ENCODE data around the gene GALNT10.

Gene GALNT10

GRCh38 chr5:154218786-154219185 is 28.3 kb downstream of the GALNT10 start:
- Histone ChIP-seq H3K4me3 (ENCODE audit: low read depth, low read length) (no peak overlapping the region), H3K4me1 (ENCODE audit: control insufficient read depth in 1 of 2, insufficient read depth in 2 of 2, low read length in 2 of 2) (peaks cover 22 to 28% of the 10 kb centered on the region in 2 experiments), H4K8ac (ENCODE audit: low read depth, low read length) (peak overlapping the region; percentile 67), H3K23ac (ENCODE audit: low read length) (no peak overlapping the region), H3K27ac (ENCODE audit: low read depth, low read length) (peak overlapping the region; percentile 100), H3K9ac (ENCODE audit: low read length) (no peak overlapping the region), H2BK5ac (ENCODE audit: low read depth, low read length, poor library complexity) (peak overlapping the region; percentile 91), H3K36me3 (ENCODE audit: control insufficient read depth in 1 of 2, insufficient read depth in 2 of 2, low read length in 2 of 2) (peaks cover 11% of the 10 kb centered on the region in 2 experiments), H2AFZ (ENCODE audit: insufficient read depth, low read length, poor library complexity) (peak overlapping the region; percentile 1), H3K4me2 (ENCODE audit: low read length) (no peak overlapping the region), H2BK12ac (ENCODE audit: low read length) (peak overlapping the region; percentile 78), H3K27me3 (ENCODE audit: insufficient read depth, low read length) (no peaks in the 10 kb centered on the region), H3K79me2 (ENCODE audit: control insufficient read depth, insufficient read depth, low read length, poor library complexity) (peaks cover 7% of the 10 kb centered on the region), H3K4ac (ENCODE audit: low read depth, low read length) (peak overlapping the region; percentile 32), H4K91ac (ENCODE audit: low read depth, low read length) (peak overlapping the region; percentile 95), H2BK120ac (ENCODE audit: insufficient read depth, low read length, poor library complexity) (peak overlapping the region; percentile 70), H4K12ac (ENCODE audit: low read depth, low read length) (peak overlapping the region; percentile 50), H2AK5ac (ENCODE audit: low read length) (peak overlapping the region; percentile 99), H3K14ac (ENCODE audit: low read length) (peak overlapping the region; percentile 61), H3K9me3 (ENCODE audit: insufficient read depth, low read depth, low read length) (no peaks in the 10 kb centered on the region), H3K79me1 (ENCODE audit: low read length) (peaks cover 41% of the 10 kb centered on the region), H3K18ac (ENCODE audit: low read length) (peak overlapping the region; percentile 94)
- DNase-seq = no peak
- no CpG with 5 or more reads among the region's 8 CpGs for WGBS (ENCODE audit: extremely low coverage, insufficient coverage, insufficient read length)

- Histone ChIP-seq H2BK12ac (ENCODE audit: low read length) (peak overlapping the region; percentile 46), H3K79me2 (ENCODE audit: control insufficient read depth, insufficient read depth, low read length, poor library complexity) (peaks cover 7% of the 10 kb centered on the region), H3K9me3 (ENCODE audit: insufficient read depth, low read depth, low read length) (no peaks in the 10 kb centered on the region), H3K36me3 (ENCODE audit: control insufficient read depth in 1 of 2, insufficient read depth in 2 of 2, low read length in 2 of 2) (peaks cover 11% of the 10 kb centered on the region in 2 experiments), H4K91ac (ENCODE audit: low read depth, low read length) (peak overlapping the region; percentile 99), H2AK5ac (ENCODE audit: low read length) (no peak overlapping the region), H3K14ac (ENCODE audit: low read length) (peak overlapping the region; percentile 87), H4K12ac (ENCODE audit: low read depth, low read length) (no peak overlapping the region), H4K8ac (ENCODE audit: low read depth, low read length) (no peak overlapping the region), H3K27me3 (ENCODE audit: insufficient read depth, low read length) (no peaks in the 10 kb centered on the region), H3K4me1 (ENCODE audit: control insufficient read depth in 1 of 2, insufficient read depth in 2 of 2, low read length in 2 of 2) (peaks cover 22 to 27% of the 10 kb centered on the region in 2 experiments), H3K27ac (ENCODE audit: low read depth, low read length) (peak overlapping the region; percentile 100), H2BK120ac (ENCODE audit: insufficient read depth, low read length, poor library complexity) (peak overlapping the region; percentile 98), H3K4me2 (ENCODE audit: low read length) (peak overlapping the region; percentile 27), H3K4ac (ENCODE audit: low read depth, low read length) (no peak overlapping the region), H3K4me3 (ENCODE audit: low read depth, low read length) (no peak overlapping the region), H3K23ac (ENCODE audit: low read length) (no peak overlapping the region), H3K9ac (ENCODE audit: low read length) (no peak overlapping the region), H3K79me1 (ENCODE audit: low read length) (peaks cover 46% of the 10 kb centered on the region), H3K18ac (ENCODE audit: low read length) (no peak overlapping the region), H2BK5ac (ENCODE audit: low read depth, low read length, poor library complexity) (peak overlapping the region; percentile 100), H2AFZ (ENCODE audit: insufficient read depth, low read length, poor library complexity) (no peak overlapping the region)
- peak; percentile 12 to 42 for DNase-seq
These were observed 30.1 kb downstream of the GALNT10 start for GRCh38 chr5:154220625-154221024.

GRCh38 chr5:154221371-154221896 is 30.9 kb downstream of the GALNT10 start:
- Histone ChIP-seq H3K4me1 (ENCODE audit: control insufficient read depth in 1 of 2, insufficient read depth in 2 of 2, low read length in 2 of 2) (peaks cover 22 to 26% of the 10 kb centered on the region in 2 experiments), H2AK5ac (ENCODE audit: low read length) (peak overlapping the region; percentile 76)
- WGBS (ENCODE audit: extremely low coverage, insufficient coverage, insufficient read length) = no CpG with 5 or more reads among the region's 8 CpGs

GRCh38 chr5:154222414-154222813 is 31.9 kb downstream of the GALNT10 start:
- Histone ChIP-seq H3K23ac (ENCODE audit: low read length) (no peak overlapping the region), H3K27me3 (ENCODE audit: insufficient read depth, low read length) (no peaks in the 10 kb centered on the region), H2BK120ac (ENCODE audit: insufficient read depth, low read length, poor library complexity) (no peak overlapping the region), H3K4me2 (ENCODE audit: low read length) (no peak overlapping the region), H2AK5ac (ENCODE audit: low read length) (no peak overlapping the region), H3K4me1 (ENCODE audit: control insufficient read depth in 1 of 2, insufficient read depth in 2 of 2, low read length in 2 of 2) (peaks cover 16 to 21% of the 10 kb centered on the region in 2 experiments), H3K9ac (ENCODE audit: low read length) (no peak overlapping the region), H3K9me3 (ENCODE audit: insufficient read depth, low read depth, low read length) (no peaks in the 10 kb centered on the region), H3K79me2 (ENCODE audit: control insufficient read depth, insufficient read depth, low read length, poor library complexity) (peaks cover 7% of the 10 kb centered on the region), H4K91ac (ENCODE audit: low read depth, low read length) (no peak overlapping the region), H2BK12ac (ENCODE audit: low read length) (no peak overlapping the region), H2AFZ (ENCODE audit: insufficient read depth, low read length, poor library complexity) (no peak overlapping the region), H4K8ac (ENCODE audit: low read depth, low read length) (no peak overlapping the region), H3K27ac (ENCODE audit: low read depth, low read length) (peak overlapping the region; percentile 70), H3K36me3 (ENCODE audit: control insufficient read depth in 1 of 2, insufficient read depth in 2 of 2, low read length in 2 of 2) (peaks cover 11% of the 10 kb centered on the region in 2 experiments), H3K18ac (ENCODE audit: low read length) (no peak overlapping the region), H4K12ac (ENCODE audit: low read depth, low read length) (no peak overlapping the region), H3K4me3 (ENCODE audit: low read depth, low read length) (no peak overlapping the region), H3K14ac (ENCODE audit: low read length) (no peak overlapping the region), H3K79me1 (ENCODE audit: low read length) (peaks cover 43% of the 10 kb centered on the region), H2BK5ac (ENCODE audit: low read depth, low read length, poor library complexity) (peak overlapping the region; percentile 75), H3K4ac (ENCODE audit: low read depth, low read length) (no peak overlapping the region)
- no peak for DNase-seq
- WGBS (ENCODE audit: extremely low coverage, insufficient coverage, insufficient read length) = no CpG with 5 or more reads among the region's 2 CpGs

More at GRCh38 chr5:154221371-154221896, 30.9 kb downstream of the GALNT10 start:
- peak overlapping the region; percentile 100 for H3K27ac ChIP-seq (ENCODE audit: low read depth, low read length)
- peak overlapping the region; percentile 90 for H3K18ac ChIP-seq (ENCODE audit: low read length)
- H3K79me2 ChIP-seq (ENCODE audit: control insufficient read depth, insufficient read depth, low read length, poor library complexity) = peaks cover 7% of the 10 kb centered on the region
- H4K91ac ChIP-seq (ENCODE audit: low read depth, low read length) = peak overlapping the region; percentile 99
- H2AFZ ChIP-seq (ENCODE audit: insufficient read depth, low read length, poor library complexity) = peak overlapping the region; percentile 39
- peak overlapping the region; percentile 89 for H3K4ac ChIP-seq (ENCODE audit: low read depth, low read length)
- H4K12ac ChIP-seq (ENCODE audit: low read depth, low read length) = peak overlapping the region; percentile 74
- H3K4me3 ChIP-seq (ENCODE audit: low read depth, low read length) = no peak overlapping the region
- peak overlapping the region; percentile 27 for H3K4me2 ChIP-seq (ENCODE audit: low read length)
- no peaks in the 10 kb centered on the region for H3K27me3 ChIP-seq (ENCODE audit: insufficient read depth, low read length)
- peak overlapping the region; percentile 94 for H2BK12ac ChIP-seq (ENCODE audit: low read length)
- no peak overlapping the region for H3K23ac ChIP-seq (ENCODE audit: low read length)
- peak overlapping the region; percentile 82 for H4K8ac ChIP-seq (ENCODE audit: low read depth, low read length)
- peak overlapping the region; percentile 87 for H3K14ac ChIP-seq (ENCODE audit: low read length)
- H3K36me3 ChIP-seq (ENCODE audit: control insufficient read depth in 1 of 2, insufficient read depth in 2 of 2, low read length in 2 of 2) = peaks cover 11% of the 10 kb centered on the region in 2 experiments
- peak overlapping the region; percentile 100 for H2BK5ac ChIP-seq (ENCODE audit: low read depth, low read length, poor library complexity)
- peak; percentile 8 to 21 for DNase-seq
- H3K79me1 ChIP-seq (ENCODE audit: low read length) = peaks cover 46% of the 10 kb centered on the region
- H3K9ac ChIP-seq (ENCODE audit: low read length) = peak overlapping the region; percentile 17
- H3K9me3 ChIP-seq (ENCODE audit: insufficient read depth, low read depth, low read length) = no peaks in the 10 kb centered on the region
- peak overlapping the region; percentile 98 for H2BK120ac ChIP-seq (ENCODE audit: insufficient read depth, low read length, poor library complexity)
